Adipocyte (in vitro differentiated cells): ENCODE results near the gene SUDS3.

ENCODE experiments used
- DNase-seq: peaks from one replicate; pipeline ENCODE4 v3.0.0-alpha.2; 2015; ENCODE audit warnings: low read depth
- H3K27me3 ChIP-seq: replicated peaks from 2 replicates; pipeline ENCODE4 v1.7.0; 2013; ENCODE audit warnings: mild to moderate bottlenecking, low read length, moderate library complexity; ENCODE audit not compliant: control insufficient read depth, insufficient read depth
- H3K36me3 ChIP-seq: 2 replicates; pipeline ENCODE4 v1.7.0; 2013; ENCODE audit warnings: low read length, mild to moderate bottlenecking, moderate library complexity; ENCODE audit not compliant: control insufficient read depth, insufficient read depth, severe bottlenecking
- H3K4me1 ChIP-seq: 2 replicates; pipeline ENCODE4 v1.7.0; 2013; ENCODE audit warnings: mild to moderate bottlenecking, low read length, moderate library complexity; ENCODE audit not compliant: control insufficient read depth, insufficient read depth
- H3K4me3 ChIP-seq: 2 replicates; pipeline ENCODE4 v1.7.0; 2013; ENCODE audit warnings: mild to moderate bottlenecking, low read length, moderate library complexity
- H3K9ac ChIP-seq: 2 replicates; pipeline ENCODE4 v1.7.0; 2013; ENCODE audit warnings: mild to moderate bottlenecking, low read length, moderate library complexity
- H3K9me3 ChIP-seq: 2 replicates; pipeline ENCODE4 v1.7.0; 2013; ENCODE audit warnings: mild to moderate bottlenecking, low read length, moderate library complexity; ENCODE audit not compliant: control insufficient read depth

SUDS3 gene, protein sequence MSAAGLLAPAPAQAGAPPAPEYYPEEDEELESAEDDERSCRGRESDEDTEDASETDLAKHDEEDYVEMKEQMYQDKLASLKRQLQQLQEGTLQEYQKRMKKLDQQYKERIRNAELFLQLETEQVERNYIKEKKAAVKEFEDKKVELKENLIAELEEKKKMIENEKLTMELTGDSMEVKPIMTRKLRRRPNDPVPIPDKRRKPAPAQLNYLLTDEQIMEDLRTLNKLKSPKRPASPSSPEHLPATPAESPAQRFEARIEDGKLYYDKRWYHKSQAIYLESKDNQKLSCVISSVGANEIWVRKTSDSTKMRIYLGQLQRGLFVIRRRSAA

DNA sequence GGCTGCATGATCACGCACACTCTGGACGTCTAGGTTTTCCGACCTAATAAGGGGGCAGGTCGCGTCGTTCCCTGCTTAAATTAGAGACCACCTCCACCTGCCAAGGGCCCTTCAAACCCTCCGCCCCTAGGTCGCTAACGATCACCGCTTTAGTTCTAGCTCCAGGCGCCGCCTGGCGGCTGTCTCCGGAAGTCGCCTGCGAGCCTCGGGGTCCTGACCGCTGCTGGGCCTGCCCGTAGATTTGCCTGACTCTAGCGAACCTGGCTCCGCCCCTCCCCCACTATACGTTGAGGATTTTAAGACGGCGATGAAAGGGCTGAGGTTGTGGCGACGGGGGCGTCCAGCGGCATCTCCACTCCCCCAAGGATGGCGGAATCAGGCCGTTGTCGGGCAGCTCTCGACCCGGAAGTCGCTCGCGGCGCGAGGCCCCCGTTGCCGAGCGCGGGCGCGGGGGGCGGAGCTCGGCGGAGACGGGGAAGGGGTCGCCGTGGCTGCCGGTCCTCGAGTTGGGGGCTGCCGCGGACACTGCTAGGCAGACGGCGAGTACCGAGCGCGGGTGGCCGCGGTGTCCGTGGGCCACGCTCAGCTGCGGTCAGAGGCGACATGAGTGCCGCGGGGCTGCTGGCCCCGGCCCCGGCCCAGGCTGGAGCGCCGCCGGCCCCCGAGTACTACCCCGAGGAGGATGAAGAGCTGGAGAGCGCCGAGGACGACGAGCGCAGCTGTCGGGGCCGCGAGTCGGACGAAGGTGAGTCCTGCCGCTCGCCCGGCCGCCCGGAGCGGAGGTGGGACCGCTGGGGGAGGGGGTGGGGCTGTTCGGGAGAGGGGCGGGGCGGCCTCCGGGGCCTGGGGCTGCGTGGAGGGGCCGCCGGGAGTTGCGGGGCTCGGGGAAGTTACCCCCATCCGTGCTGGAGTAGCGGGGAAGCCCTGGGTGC is at the start of gene SUDS3:
Gene SUDS3, plus strand, starts transcription at position 467 of the 932 bp plus-strand sequence. Its CDS starts 137 bp downstream, at position 604.
- peak within 1 kb of the TSS; percentile 97 for H3K4me3 ChIP-seq
- no peaks in the 10 kb centered on the region for H3K27me3 ChIP-seq
- H3K36me3 ChIP-seq = peaks cover 19% of the 10 kb centered on the region
- peak within 1 kb of the TSS; percentile 94 for H3K9ac ChIP-seq
- DNase-seq = peak; percentile 93
- H3K4me1 ChIP-seq = peaks cover 32% of the 10 kb centered on the region
- no peaks in the 10 kb centered on the region for H3K9me3 ChIP-seq

DNA sequence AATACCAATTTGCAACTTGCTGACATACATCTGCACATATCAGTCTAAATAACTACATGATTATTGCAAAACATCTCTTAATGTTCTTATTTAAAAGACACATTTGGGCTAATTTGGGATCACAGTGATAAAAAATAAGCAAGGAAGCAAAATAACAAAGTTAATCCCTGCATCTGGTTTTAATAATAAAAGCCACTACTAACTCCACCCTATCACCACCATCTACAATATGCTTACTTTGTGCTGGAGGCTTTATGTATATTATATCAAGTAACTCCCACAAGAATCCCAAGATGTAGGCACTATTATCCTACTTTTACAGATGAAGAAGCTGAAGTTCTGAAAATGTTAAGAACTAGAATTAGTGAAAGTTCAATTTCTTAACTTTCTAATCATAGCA is 49.4 kb upstream of the SUDS3 start:
- H3K9ac ChIP-seq = no peak overlapping the region
- no peaks in the 10 kb centered on the region for H3K27me3 ChIP-seq
- no peaks in the 10 kb centered on the region for H3K36me3 ChIP-seq
- no peaks in the 10 kb centered on the region for H3K9me3 ChIP-seq
- DNase-seq = peak; percentile 68
- H3K4me1 ChIP-seq = peaks cover 12% of the 10 kb centered on the region
- no peak overlapping the region for H3K4me3 ChIP-seq

DNA sequence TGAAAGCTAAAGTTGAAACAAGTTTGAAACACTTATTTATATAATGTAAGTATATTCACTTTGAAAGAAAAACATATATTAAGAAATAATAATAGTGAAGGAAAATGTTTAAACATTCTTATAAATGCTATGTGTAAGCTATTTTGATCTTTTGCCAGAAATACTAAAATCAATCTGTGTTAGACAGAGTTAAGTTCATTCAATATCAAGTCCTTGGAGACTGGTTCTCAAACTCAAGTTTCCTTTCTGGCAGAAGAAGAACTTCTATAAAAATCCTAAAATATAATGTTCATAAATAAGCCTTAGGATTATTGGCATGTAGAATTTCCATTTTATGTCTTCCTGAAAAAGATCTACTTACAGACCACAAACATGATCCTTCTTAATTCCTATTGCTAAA is 49.0 kb upstream of the SUDS3 start:
- Histone ChIP-seq H3K9ac (no peak overlapping the region), H3K27me3 (no peaks in the 10 kb centered on the region), H3K9me3 (no peaks in the 10 kb centered on the region), H3K36me3 (no peaks in the 10 kb centered on the region), H3K4me3 (no peak overlapping the region), H3K4me1 (peaks cover 12% of the 10 kb centered on the region)
- DNase-seq = peak; percentile 44

DNA sequence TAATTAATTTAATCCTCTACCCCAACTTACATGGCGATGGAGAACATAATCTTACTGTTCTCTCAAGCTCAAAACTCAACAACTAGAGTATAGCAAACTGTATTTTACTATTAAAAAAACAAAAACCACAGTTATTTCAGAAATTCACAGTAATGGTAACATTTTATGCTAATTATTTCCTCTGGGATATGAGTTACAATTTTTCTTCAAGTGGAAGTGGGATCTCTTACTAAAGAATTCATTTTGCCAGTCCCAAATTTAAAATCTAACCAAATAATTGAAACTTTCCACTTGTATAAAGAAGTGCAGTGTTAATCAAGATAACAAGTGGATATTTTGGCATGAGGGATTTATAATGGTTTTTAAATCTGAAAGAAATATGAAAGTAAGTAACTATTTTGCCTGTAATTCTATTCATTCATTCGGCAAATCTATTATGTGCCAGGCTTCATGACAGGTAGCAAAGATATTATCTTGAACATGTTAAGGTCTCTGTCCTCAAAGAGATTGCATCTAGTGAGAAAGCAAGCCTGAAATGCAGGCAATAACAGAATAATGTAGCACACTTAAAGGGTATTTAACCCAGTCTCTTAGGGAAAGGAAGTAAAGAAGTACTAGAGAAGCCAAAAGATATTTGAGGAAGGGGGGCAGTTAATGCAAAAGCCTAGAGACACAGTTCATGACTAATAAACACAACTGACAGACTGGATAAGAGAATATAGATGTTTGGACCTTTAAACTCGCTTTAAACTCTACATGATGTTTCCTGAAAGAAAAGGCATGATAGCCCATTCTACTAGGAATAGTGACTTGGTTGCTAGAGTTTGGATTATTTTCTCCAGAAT is 47.6 kb upstream of the SUDS3 start:
- Histone ChIP-seq H3K9ac (no peak overlapping the region), H3K36me3 (no peaks in the 10 kb centered on the region), H3K27me3 (no peaks in the 10 kb centered on the region), H3K9me3 (no peaks in the 10 kb centered on the region), H3K4me1 (peaks cover 12% of the 10 kb centered on the region), H3K4me3 (no peak overlapping the region)
- DNase-seq = no peak

DNA sequence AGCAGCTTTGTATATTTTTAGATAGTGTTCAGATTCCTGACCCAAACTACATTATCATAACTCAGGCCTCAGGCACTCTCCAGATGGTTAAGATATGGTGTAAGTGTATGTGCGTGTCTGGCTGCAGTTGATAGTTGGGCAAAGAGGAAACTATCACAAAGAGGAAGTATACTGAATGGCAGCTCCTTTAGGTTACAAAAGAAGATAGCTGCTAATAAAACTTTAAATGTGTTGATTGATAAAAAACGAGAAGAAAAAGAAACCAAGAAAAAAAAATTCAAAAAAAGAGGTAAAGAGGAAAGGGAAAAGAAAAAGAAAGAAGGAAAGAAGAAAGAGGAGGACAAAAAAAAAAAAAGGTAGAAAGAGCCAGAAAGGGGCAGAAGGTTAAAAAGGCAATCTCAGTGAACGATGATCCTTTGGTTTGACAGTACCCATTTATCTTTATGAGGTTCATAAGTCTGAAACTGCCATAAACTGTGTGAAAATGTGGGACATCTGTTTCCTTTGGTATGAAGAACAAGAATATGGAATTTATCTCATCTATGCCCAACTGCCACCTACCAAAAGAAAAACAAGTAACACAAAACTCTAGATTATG is 45.8 kb upstream of the SUDS3 start:
- Histone ChIP-seq H3K9ac (no peak overlapping the region), H3K27me3 (no peaks in the 10 kb centered on the region), H3K4me1 (peaks cover 19% of the 10 kb centered on the region), H3K9me3 (no peaks in the 10 kb centered on the region), H3K36me3 (no peaks in the 10 kb centered on the region), H3K4me3 (no peak overlapping the region)
- DNase-seq = peak; percentile 86

DNA sequence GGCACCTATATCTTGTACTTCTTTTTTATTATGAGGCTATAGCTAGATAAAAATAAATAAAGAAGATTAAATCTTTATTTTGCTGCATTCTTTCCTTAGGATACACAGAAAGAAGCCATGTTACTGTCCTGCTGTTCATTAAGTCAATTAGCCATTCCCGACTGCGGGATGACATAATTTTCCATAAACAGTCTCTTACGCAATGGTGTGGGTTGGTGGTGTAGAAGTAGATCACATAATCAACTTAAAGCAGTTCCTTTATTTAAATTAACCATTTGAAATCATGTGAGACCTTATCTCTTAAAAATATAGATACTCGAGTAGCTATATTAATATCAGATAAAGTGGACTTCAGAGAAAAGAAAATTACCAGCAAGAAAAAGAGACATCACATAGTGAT is 43.8 kb upstream of the SUDS3 start:
- DNase-seq = no peak
- Histone ChIP-seq H3K4me1 (peaks cover 9% of the 10 kb centered on the region), H3K9ac (no peak overlapping the region), H3K9me3 (no peaks in the 10 kb centered on the region), H3K27me3 (no peaks in the 10 kb centered on the region), H3K36me3 (no peaks in the 10 kb centered on the region), H3K4me3 (no peak overlapping the region)

DNA sequence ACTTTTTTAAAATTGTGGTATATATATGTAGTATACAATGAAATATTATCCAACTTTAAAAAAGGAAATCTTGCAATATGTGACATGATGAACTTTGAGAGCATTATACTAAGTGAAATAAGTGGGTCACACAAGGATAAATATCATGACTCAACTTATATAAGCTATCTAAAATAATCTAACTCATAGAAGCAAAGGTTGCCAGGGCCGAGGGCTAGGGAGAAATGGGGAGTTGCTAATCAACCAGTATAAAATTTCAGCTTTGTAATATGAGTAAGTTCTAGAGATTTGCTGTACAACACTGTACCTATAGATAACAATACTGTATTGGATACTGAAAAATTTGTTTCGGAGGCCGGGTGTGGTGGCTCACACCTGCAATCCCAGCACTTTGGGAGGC is 42.1 kb upstream of the SUDS3 start:
- no peak for DNase-seq
- no peak overlapping the region for H3K4me3 ChIP-seq
- H3K36me3 ChIP-seq = no peaks in the 10 kb centered on the region
- no peaks in the 10 kb centered on the region for H3K27me3 ChIP-seq
- H3K9me3 ChIP-seq = no peaks in the 10 kb centered on the region
- peaks cover 8% of the 10 kb centered on the region for H3K4me1 ChIP-seq
- no peak overlapping the region for H3K9ac ChIP-seq

DNA sequence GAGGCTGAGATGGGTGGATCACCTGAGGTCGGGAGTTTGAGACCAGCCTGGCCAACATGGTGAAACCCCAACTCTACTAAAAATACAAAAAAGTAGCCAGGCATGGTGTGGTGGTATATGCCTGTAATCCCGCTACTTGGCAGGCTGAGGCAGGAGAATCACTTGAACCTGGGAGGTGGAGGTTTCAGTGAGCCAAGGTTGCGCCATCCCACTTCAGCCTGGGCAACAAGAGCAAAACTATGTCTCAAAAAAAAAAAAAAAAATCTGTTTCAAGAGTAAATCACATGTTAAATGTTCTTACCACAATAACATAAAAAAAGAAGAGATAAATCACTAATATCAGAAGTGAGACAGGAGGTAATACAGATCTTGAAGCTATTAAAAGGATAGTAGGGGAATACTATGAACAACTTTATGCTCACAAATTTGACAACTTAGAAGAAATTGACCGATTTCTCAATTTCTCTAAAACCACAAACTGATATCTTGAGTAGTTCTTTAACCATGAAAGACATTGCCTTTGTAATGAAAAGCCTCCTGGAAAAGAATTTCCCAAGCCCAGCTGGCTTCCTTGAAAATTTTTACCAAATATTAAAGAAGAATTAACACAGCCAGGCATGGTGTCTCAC is 41.3 kb upstream of the SUDS3 start:
- Histone ChIP-seq H3K9ac (no peak overlapping the region), H3K9me3 (no peaks in the 10 kb centered on the region), H3K4me3 (no peak overlapping the region), H3K4me1 (peaks cover 8% of the 10 kb centered on the region), H3K36me3 (no peaks in the 10 kb centered on the region), H3K27me3 (no peaks in the 10 kb centered on the region)
- no peak for DNase-seq

DNA sequence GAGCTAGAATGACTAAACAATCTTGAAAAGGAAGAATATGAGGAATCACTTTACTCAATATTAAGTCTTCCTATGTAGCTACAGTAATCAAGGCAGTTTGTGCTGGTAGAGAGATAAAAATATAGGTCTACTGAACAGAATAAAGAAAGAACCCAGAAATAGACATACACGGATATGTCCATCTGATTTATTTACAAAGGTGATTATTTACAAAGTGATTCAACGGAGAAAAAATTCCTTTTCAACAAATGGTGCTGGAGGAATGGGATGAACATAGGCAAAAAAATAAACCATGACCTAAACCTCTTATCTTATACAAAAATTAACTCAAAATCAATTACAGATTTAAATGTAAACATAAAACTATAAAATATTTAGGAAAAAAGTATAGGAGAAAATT is 40.2 kb upstream of the SUDS3 start:
- Histone ChIP-seq H3K27me3 (no peaks in the 10 kb centered on the region), H3K4me3 (no peak overlapping the region), H3K36me3 (no peaks in the 10 kb centered on the region), H3K4me1 (peaks cover 8% of the 10 kb centered on the region), H3K9ac (no peak overlapping the region), H3K9me3 (no peaks in the 10 kb centered on the region)
- DNase-seq = no peak

DNA sequence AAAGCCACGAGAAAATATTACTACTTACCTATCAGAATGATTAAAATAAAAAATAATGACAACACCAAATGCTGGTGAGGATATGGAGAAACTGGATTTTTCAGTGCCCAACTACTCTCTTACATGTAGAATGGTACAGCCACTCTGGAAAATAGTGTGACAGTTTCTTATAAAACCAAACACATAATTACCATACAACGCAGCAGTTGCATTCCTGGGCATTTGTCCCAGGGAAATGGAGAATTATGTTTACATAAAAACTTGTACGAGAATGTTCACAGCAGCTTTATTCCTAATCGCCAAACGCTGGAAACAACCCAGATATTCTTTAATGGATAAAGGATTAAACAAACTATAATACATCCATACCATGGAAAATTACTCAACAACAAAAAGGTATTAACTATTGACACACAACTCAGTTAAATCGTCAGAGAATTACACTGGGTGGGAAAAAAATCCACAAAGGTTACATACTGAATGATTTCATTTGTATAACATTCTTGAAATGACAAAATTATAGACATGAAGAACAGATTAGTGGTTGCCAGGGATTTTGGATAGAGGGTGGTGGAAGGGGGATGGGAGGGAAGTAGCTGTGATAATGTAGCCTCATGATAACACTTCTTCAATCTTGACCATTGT is 39.0 kb upstream of the SUDS3 start:
- Histone ChIP-seq H3K9ac (no peak overlapping the region), H3K27me3 (no peaks in the 10 kb centered on the region), H3K9me3 (no peaks in the 10 kb centered on the region), H3K4me1 (peaks cover 8% of the 10 kb centered on the region), H3K36me3 (no peaks in the 10 kb centered on the region), H3K4me3 (no peak overlapping the region)
- DNase-seq = peak; percentile 73
